NB4 (cell line): ENCODE measurements around the gene KCNG2.

Experiments used
- CTCF ChIP-seq: IDR thresholded peaks from one replicate; pipeline ENCODE4 v1.5.1; 2012; ENCODE audit warnings: low read depth, low read length
- MYC ChIP-seq: IDR thresholded peaks from 2 replicates; pipeline ENCODE4 v1.6.1; 2011; ENCODE audit warnings: low read depth, low read length

GRCh38 chr18:79812052-79812451 is 14.3 kb downstream of the KCNG2 start:
- no peak for TF ChIP-seq MYC
- TF ChIP-seq CTCF, result no peak
